ENCODE measurements around the gene DNHD1.

The DNHD1 gene

DNA sequence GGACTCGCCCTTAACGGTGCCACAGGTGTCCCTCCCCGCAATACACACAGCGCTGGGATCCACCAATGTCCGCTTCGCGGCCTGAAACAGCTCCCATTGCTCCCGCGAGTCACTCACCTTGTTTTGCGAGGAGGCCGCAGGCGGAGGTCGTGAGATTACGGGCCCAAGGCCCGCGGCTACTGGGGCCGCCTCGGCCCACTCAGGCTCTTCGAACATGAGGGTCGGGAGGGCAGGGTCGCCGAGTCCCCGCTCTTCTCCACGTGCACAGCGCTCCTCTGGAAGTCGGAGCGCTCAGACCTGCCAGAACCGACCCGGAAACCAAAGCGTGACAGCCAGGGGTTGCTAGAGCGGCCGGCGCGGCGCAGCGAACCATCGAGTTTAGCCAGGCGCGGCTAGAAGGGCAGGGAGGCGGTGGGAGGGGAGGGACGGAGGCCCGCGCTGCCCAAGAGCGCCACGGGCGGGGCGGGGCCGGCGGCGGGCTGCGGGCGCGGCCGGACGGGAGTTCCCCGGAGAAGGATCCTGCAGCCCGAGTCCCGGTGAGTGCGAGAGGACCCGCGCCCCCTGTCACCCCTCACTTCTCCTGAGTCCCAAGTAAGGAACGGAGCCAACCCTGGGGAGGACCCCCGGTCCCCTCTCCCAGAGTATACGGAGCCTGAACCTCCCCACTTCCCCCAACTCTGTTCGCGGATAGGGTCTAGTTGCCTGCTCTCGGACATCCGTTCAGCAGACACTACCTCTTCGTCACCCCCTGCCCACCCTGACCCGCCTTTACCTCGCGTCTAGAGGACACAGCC is 106.4 kb downstream of the DNHD1 start, which contains the start of the genes ILK and RRP8:
TSS of gene ILK (plus strand) at position 488 of the 794 bp plus-strand sequence. CDS start 498 bp downstream, outside the sequence.
TSS of gene RRP8 (minus strand) at position 330 of the 794 bp plus-strand sequence. CDS start at position 216, 114 bp downstream.
- TF ChIP-seq, protein P1, sequence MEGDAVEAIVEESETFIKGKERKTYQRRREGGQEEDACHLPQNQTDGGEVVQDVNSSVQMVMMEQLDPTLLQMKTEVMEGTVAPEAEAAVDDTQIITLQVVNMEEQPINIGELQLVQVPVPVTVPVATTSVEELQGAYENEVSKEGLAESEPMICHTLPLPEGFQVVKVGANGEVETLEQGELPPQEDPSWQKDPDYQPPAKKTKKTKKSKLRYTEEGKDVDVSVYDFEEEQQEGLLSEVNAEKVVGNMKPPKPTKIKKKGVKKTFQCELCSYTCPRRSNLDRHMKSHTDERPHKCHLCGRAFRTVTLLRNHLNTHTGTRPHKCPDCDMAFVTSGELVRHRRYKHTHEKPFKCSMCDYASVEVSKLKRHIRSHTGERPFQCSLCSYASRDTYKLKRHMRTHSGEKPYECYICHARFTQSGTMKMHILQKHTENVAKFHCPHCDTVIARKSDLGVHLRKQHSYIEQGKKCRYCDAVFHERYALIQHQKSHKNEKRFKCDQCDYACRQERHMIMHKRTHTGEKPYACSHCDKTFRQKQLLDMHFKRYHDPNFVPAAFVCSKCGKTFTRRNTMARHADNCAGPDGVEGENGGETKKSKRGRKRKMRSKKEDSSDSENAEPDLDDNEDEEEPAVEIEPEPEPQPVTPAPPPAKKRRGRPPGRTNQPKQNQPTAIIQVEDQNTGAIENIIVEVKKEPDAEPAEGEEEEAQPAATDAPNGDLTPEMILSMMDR (IDR thresholded peaks at IDR 0.05; ENCODE audit: low read depth, low read length, missing control alignments): peak; percentile 8
- peak within 1 kb of the TSS; percentile 64 for H3K4me3 ChIP-seq (ENCODE audit: low read depth, low read length)
- DNase-seq (ENCODE audit: low read depth): peak; percentile 66

DNA sequence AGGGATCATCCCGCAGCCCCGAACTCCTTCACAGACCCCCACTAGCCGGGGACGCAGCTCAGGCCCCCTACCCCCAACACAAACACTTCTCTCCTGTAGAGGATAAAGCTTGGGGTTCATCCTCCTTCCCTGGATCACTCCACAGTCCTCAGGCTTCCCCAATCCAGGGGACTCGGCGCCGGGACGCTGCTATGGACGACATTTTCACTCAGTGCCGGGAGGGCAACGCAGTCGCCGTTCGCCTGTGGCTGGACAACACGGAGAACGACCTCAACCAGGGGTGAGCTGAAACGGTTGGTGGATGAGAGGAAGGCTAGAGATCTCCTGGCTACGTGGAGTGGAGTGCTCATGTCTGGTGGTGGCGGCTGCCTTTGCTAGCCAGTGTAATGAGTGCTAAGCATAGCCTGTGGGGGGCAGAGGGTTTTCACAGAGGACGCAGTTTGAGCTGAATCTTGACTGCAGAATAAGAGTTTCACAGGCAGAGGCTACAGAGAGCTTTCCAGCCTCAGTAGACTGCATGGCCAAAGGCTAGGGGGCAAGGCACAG is 107.1 kb downstream of the DNHD1 start:
- TF ChIP-seq, protein P1 (IDR thresholded peaks at IDR 0.05; ENCODE audit: low read depth, low read length, missing control alignments): peak; percentile 29
- DNase-seq (ENCODE audit: low read depth): no peak
- H3K4me3 ChIP-seq (ENCODE audit: low read depth, low read length): peak overlapping the region; percentile 64

DNA sequence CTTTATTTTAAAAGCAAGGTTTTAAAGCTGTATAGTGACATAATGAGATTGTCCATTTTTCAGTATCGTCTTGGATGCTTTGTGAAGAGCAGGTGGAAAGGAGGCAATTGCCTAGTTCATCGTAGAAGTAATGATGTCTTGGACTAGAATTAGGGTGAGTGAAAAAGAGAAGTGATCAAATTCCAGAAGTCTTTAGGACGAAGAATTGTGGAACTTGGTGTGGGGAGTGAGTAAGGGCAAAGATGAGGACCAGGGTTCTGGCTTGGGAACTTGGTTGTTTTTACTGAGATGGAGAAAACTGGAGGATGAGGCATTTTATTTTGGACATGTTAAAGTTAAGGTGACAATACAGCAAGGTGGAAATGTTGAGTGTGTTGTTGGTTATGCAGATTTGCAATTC is 107.7 kb downstream of the DNHD1 start:
- H3K4me3 ChIP-seq (ENCODE audit: low read depth, low read length): peak overlapping the region; percentile 64
- no peak for DNase-seq (ENCODE audit: low read depth)
- TF ChIP-seq, protein P1 (IDR thresholded peaks at IDR 0.05; ENCODE audit: low read depth, low read length, missing control alignments): no peak

DNA sequence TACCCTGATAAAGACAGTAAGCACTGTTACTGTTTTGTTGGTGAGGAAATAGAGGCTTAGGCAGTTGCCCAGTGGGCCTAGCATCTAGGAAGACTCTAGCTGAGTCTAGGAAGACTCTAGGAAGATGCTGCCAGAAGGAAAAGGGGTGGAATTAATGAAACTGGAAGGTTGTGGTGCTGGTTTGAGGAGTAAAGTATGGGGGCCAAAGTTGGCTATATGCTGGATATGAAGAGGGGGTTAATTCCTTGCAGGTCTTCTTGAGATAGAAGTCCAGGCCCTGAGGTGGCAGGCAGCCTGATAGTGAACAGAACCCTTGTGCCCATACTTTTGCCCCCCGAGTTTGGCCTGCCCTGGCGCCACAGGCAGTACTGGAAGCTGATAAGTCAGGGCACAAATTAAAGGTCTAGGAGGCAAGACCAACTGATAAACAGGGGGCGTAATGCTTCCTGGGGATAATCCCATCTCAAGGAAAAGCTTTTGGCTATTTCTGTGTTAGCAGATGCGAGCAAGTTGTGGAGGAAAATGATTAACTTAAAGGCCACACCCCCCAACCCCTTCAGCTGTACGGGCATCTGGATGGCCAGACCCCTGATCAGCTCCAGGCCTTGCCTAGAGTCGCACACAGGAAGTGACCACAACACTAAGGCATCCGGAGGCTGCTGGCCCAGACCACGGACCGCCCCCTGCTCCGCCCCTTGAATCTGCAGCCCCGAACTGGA is 109.5 kb downstream of the DNHD1 start:
- TF ChIP-seq, protein P1 (IDR thresholded peaks at IDR 0.05; ENCODE audit: low read depth, low read length, missing control alignments): no peak
- H3K4me3 ChIP-seq (ENCODE audit: low read depth, low read length): peak overlapping the region; percentile 7; the same call in 1 of the 2 replicates
- peak; percentile 54 for DNase-seq (ENCODE audit: low read depth)

DNA sequence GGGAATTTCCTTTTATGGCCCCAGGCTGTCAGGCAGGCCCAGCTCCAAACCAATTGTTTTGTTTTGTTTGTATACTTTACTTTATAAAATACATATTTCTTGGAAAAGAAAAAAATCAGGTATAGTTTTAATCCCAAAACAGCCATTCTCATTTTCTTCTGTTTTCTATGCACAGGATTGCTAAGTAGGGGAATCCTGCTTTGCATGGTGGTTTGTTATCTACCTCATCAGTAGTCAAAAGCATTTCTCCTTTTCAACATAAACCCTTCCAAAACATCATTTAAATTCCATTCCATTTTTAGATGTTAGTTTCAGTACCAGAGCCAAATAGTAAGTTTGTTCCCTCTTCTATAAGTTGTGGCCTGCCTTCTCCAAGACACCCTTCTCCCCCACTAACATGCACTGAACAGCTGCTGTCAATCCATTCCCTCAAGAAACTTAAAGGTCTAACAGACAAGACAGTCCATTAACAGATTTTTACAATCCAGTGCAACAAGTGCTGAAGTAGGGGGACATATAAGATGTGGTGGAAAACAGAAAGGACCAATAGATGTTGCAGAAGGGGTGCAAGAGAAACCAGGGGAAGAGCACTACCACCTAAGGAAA is 110.2 kb downstream of the DNHD1 start:
- no peak overlapping the region for H3K4me3 ChIP-seq (ENCODE audit: low read depth, low read length)
- TF ChIP-seq, protein P1 (IDR thresholded peaks at IDR 0.05; ENCODE audit: low read depth, low read length, missing control alignments): no peak

DNA sequence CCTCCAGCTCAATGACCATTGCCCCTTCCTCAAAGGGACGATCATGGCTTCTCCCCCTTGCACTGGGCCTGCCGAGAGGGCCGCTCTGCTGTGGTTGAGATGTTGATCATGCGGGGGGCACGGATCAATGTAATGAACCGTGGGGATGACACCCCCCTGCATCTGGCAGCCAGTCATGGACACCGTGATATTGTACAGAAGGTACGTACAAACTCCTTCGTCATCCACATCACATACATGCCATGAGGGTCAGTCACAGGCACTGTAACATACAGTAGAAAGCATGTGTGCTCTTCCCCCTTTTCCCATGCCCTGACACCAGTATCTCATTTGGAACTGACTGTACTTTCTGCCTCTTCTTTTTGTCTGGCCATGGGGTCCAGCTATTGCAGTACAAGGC is 110.9 kb downstream of the DNHD1 start:
- DNase-seq (ENCODE audit: low read depth): no peak
- H3K4me3 ChIP-seq (ENCODE audit: low read depth, low read length): no peak overlapping the region
- TF ChIP-seq, protein P1 (IDR thresholded peaks at IDR 0.05; ENCODE audit: low read depth, low read length, missing control alignments): no peak

More for the DNA sequence above, 110.2 kb downstream of the DNHD1 start:
- DNase-seq (ENCODE audit: low read depth): no peak
